Measurements from ENCODE around the gene ZSWIM2.
"Not testable (repeated sequence)": the region's sequence is repeated elsewhere in the genome, so short reads cannot be mapped to it uniquely, and the experiment has no call there.

The ZSWIM2 gene, protein sequence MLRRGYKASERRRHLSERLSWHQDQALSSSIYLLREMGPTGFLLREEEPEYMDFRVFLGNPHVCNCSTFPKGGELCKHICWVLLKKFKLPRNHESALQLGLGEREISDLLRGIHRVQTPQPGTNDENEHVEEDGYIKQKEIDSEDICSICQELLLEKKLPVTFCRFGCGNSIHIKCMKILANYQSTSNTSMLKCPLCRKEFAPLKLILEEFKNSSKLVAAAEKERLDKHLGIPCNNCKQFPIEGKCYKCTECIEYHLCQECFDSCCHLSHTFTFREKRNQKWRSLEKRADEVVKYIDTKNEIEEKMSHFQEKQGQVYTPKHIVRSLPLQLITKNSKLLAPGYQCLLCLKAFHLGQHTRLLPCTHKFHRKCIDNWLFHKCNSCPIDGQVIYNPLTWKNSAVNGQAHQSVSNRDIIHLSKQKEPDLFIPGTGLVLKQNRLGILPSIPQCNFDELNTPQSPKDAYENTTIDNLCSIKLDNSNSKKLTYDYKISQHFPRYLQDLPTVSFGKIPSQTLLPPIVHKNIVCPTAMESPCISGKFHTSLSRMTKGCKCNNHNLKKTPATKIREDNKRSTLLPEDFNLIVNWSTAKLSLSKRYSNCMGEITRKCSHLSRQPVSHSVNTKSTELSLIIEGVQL

DNA sequence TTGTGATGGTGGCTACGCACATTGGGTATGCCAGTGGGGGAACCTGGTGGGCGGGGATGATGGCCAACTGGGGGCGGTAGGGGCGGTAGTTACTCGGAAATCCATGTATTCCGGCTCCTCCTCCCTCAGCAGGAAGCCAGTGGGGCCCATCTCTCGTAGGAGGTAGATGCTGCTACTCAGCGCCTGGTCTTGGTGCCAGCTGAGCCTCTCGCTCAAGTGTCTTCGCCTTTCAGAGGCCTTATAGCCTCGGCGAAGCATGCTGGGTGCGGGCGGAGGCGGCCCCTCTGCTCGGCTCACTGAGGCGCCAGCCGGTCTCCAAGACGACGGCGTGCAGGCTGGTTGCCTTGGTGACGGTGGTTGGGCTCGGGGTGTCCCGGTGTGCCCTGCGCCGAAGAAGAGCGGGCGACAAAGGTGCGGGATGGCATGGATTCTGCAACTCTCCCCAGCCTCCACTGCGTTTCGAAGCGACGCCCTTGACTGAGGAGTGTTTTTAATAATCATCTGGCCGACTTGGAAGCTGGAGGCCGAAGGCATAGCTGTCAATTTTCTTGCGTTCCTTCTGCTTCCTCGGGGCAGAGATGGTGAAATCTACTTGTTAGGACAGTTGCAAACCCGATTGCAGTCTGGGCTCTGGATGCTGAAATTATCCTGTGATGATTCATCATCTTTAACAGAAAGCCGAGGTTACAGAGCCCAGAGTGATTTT is at the start of gene ZSWIM2:
ZSWIM2 (minus strand) TSS at position 298 of the 706 bp plus-strand sequence; CDS start at position 258, 40 bp downstream.
- no peak for DNase-seq

DNA sequence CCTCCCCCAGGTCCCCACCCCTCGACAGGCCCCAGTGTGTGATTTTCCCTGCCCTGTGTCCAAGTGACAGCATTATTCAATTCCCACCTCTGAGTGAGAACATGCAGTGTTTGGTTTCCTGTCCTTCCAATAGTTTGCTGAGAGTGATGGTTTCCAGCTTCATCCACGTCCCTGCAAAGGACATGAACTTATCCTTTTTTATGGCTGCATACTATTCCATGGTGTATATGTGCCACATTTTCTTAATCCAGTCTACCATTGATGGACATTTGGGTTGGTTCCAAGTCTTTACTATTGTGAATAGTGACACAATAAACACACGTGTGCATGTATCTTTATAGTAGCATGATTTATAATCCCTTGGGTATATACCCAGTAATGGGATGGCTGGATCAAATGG is 47.2 kb upstream of the ZSWIM2 start:
- not testable (repeated sequence) for DNase-seq

DNA sequence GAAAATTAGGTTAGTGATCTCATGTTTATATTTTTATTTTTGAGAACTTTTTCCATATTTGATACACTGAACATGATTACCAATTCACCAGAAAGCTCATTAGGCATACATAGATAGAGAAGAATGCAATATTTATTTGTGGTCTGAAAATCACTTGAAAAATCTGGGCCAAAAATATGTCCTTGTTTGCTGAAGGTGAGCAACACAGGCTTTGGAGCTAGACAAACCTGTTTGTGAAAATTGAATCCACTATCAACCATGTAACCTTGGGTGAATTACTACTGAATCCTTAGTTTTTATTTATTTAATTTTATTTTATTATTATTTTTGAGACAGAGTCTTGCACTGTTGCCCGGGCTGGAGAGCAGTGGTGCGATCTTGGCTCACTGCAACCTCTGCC is 46.5 kb upstream of the ZSWIM2 start:
- no peak for DNase-seq

DNA sequence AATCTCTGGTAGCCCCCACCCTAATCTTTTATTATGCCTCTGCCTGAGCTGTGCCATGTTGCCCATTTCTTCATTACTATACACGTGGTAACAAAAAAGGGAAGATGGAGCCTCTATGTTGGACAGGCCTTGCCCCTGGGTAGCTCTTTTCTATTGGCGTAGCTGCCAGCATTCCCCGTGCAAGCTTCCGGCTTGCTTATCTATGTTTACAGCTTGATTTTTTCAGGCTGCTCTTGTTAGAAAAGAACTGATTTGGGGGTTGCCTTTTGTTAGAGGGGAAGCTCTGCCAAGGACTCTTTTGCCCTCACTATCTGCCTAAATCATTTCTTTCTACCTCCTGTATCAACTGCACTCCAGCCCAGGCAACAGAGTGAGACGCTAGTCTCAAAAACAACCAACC is 45.5 kb upstream of the ZSWIM2 start:
- DNase-seq = no peak

DNA sequence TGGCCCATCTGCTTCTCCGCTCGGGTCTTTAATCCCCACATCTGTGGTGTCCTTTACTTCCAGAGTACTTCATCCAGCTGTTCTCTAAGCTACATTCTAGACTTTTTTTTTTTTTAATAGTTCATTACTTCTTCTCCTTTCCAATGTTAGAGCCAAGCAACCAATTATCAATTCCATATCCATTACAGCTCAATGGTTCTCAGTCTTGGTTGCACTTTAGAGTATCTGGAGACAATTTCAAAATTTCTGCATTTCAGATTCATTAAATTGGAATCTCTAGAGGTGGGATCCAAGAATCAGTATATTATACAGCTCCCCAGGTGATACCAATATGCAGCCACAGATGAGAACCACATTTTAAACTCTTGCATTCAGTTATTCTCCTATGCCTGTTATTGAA is 43.9 kb upstream of the ZSWIM2 start:
- DNase-seq = no peak

DNA sequence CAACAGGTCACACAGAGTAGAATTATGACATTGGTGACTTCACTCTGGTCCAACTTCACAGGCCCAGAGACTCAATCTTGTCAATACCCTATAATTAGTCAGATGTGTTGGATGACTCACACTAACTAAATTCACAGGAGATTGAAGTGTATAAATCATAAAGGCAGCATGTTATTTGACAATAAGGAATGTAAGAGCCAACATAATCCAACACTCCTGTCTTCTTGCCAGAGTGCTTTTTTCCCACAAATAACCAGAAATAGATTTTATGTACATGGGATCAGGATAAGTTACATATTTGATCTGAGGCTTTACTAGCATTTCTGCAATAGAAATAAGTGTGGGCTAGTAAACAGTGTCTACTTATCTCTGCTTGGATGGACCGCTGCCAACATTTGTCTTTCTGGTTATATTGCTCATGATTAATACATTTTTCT is 42.2 kb upstream of the ZSWIM2 start:
- DNase-seq = no peak

DNA sequence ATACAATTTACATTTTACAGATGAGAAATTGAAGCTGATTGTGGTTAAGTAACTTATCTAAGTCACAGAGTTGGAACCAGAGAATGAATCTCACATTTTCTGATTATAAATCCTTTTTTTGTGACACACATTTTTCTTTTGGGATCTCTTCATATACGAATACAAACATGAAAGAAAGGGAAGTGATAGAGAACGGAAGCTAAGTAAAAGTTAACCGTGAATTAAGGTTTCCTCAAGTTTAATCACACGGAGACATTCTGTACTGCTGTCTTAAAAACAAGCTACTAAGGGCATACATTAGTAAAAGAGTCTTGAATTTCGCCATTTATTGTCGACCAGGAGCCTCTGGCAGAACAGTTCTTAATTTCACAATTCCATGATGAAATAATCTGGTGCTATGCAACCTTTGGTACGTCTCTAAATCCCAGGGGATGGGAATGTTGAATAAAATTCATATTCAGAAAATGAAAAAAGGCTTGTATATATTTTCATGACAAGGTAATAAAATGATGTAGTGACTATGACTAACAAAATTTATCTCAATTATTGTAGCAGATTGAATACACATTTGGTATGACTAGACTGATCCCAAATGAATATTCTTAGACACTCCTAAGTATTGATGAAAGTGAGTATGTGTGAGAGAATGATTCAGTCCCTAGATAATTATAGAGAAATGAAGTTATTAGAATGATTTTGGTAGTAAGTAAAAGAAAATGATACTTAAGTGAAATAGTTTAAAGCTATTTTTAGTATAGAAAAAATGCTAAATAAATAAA is 40.3 kb upstream of the ZSWIM2 start:
- no peak for DNase-seq

DNA sequence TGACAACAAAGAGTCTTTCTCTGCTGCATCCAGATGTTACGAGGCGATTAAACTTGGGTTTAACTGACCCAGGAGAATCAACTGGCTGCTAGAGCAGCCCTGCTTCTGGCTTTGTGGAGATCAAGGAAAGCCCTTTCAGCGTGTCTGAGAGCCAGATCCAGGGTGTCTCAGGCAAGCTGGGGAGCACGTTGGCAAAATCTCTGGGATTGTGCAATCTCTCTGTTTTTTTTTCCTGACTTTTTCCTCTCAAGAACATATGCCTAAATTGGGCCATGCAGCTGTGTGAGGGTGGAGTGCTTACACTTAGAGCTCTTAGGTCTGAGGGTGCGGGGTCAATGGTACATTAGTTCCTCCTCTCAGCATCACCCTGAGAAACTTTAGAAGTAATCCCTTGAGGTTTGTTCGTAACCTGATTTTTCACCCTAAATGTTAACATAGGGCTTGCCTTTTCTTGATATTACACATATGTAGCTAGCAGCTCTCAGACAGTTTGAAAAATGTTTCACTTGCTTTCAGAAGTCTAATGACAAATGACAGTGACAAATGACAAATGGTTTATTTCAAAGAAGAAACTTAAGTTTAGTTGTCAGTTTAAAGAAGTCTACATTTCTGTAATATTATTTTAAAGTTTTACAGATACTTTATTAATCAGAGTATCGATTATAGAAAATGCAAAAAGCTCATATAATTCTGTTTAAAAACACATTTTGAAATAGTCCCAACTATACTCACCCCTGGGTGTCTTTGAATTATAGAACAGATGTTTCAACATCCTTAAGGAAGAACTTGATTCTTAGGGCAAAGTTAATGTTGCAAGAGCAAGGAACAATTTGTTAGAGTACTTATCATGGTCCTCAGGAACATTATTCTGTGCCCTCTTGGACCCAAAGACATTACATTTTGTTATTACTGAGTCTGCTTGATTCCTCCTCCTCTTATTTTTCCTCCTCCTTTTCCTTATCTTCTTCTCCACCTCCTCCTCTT is 38.4 kb upstream of the ZSWIM2 start:
- no peak for DNase-seq

DNA sequence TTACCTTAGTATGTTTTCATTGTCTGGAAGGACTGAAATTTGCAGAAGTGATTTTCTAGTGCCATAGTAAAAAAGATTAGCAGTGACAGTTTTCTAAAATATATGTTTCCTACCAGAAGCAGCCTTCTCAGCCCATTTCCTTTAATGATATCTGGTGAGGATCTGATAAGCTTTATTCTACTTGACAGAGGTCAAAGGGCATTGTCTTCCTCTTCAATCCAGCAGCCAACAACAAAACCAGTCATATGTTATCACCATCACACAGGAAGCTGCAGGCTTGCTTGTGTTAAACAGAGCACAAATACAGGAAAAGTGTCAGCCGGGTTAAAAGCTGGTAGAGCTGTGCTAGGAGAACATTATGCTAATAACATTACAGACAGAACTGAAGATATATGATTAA is 35.6 kb upstream of the ZSWIM2 start:
- DNase-seq = no peak

DNA sequence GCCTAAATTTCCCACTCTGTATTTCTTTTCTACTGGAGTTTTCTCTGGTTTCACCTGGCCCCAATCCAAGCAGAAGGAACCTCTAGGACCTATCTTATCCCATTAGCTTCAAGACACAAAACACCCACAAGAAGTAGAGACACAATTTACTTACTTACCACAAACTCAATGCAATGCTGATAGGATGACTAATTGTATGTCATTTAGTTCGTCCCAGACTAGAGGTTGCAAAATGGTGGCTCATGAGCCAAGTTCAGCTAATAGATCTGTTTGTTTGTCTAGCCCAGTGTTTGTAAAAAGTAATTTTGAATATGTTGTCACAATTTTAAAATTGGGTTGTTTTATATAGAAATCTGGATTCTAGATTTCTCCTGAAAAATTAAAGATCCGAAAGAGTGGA is 34.7 kb upstream of the ZSWIM2 start:
- DNase-seq = no peak

DNA sequence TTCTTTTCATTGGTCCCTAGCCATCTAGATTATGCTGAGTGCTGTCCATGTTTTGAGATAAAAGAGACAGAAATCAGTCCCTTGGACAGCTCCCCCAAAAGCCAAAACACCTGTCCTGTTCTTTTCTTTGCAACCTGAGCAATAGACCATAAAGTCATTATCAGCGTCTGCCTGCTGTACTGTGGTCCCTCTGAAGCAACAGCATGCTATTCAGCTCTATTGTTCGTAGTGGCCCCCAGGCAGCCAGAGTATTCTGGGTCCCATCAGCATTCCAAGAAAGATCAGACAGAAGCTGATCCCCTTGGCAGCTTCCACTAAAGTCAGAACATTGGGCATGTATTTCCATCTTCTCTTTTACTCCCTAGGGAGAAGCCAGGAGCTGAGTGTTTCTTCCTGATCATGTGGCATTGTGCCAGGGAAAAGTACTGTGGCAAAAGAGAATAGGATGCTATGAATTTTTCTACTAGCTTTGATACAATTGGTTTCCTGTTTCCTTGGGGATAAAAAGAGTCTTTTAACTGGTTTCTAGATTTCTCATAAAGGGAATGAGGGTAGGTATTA is 33.6 kb upstream of the ZSWIM2 start:
- no peak for DNase-seq

DNA sequence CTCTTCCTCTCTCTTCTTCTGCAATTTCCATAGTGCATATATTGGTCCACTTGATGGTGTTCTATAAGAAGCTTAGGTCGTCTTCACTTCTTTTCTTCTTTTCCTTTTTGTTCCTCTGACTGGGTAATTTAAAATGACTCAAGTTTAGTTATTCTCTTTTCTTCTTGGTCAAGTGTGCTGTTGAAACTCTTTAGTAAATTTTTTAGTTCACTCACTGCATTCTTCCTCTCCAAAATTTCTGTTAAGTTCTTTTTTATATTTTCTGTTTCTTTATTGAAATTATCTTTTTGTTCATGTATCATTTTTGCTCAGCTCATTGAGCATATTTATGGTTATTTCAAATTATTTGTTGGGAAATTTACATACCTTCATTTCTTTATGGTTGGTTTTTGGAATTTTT is 32.7 kb upstream of the ZSWIM2 start:
- DNase-seq = no peak

DNA sequence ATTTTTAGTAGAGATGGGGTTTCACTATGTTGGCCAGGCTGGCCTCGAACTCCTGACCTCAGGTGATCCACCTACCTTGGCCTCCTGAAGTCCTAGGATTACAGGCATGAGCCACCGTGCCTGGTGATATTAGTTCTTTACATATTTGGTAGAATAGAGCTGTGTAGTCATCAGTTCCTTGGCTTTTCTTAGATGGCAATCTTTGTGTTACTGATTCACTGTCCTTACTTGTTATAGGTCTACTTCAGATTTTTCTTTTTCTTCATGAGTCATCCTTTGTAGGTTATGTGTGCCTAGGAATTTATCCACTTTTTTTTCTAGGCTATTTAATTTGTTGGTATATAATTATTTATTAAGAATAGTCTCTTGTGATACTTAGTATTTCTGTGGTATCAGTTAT is 30.3 kb upstream of the ZSWIM2 start:
- no peak for DNase-seq

DNA sequence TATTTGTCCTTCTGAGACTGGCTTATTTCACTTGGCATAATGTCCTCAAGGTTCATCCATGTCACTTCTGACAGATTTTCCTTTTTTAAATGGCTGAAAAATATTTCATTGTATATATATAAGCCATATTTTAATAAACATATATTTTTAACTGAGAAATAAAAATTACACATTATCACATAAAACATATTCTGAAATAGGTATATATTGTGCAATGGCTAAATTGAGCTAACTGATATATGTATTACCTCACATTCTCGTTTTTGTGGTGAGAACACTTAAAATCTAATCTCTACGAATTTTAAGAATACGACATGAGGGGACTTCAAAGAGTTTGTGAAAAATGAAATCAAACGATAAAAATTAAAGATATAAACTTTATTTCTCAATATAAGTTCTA is 25.7 kb upstream of the ZSWIM2 start:
- no peak for DNase-seq

DNA sequence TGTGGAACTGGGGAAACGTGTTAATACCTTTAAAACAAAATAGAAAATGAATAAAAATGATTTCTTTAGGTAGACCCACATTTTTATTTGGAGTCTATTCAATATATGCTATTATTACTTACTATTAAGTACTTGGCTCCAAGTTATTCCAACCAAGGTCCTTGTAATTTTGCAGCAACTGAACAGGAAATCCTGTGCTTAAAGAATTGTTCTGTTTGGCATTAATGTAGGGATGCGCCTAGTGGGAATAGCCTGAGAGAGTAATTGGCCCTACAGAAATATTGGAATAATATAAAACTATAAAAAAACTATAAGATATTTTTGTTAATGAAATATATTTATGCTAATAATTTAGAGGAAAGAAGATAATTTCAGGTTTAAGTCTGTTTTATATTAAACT is 22.9 kb upstream of the ZSWIM2 start:
- no peak for DNase-seq

DNA sequence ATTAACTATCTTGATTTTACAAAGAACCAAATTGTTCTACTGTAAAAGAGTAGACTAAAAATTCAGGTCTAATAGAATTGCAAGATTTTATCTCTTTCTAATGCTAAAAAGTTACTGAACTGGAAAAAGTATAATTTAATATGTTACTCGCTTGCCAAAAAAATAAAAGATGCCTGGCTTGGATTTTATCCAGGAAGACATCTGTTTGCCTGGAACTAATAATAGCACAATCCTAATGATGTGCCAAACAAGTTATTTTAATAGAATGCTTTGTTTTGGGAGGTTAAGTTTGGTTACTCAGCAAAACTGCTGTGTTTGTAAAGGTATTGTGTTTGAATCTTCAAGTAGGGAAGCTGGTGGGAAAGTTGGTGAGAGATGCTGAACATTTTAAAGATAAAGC is 19.4 kb upstream of the ZSWIM2 start:
- no peak for DNase-seq

DNA sequence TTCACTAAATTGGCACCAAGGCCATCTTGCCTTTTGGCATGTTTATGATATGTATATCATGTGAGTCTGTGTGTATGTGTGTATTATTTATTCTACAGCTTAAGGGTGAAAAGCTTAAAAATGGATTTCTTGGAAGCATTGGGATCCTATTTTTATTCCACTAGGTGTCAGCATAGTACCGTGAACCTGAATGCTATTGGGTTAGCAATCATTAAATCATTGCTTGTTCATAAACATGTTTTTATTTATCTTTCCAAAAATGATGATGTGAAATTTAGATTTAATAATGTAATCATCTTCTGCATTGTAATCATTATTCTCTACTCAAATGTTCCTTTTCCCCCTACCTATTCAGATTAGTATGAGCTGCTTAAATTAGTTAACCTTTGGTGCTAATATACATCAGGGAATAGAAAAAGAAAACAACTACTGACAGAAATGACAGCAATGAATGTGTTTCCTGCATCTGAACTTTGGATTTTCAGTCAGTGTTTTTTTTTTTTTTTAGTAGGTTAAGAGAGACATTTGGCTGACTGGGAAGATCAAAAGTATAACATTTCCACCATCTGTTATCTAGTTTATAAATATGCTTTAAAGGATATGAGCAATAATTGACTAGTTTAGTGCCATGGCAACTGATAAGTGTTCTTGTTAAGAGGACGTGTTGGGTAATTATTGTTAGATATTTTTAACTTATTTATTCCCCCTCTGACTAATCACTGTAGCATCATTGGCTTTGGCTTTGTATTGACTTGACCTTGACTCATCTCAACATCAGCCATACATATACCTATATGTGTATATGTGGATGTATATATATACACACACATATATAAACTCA is 14.1 kb upstream of the ZSWIM2 start:
- DNase-seq = no peak

DNA sequence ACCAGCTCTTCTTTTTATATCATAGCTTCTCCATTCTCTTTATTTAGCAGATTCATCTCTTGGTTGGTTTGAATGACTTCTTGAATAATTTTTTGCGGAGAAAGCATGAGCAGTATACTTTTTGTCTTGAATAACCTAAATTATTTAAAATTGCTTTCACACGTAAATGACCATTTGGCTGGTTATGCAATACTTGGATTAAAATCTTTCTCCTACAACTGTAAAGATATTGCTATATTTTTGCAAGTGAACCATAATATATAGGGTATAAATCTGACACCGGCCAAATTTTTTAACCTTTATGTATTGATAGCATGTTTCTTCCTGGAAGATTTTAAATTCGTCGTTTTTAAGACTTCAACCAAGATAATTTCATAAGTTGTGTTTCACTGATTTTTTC is 6.2 kb upstream of the ZSWIM2 start:
- DNase-seq = no peak

DNA sequence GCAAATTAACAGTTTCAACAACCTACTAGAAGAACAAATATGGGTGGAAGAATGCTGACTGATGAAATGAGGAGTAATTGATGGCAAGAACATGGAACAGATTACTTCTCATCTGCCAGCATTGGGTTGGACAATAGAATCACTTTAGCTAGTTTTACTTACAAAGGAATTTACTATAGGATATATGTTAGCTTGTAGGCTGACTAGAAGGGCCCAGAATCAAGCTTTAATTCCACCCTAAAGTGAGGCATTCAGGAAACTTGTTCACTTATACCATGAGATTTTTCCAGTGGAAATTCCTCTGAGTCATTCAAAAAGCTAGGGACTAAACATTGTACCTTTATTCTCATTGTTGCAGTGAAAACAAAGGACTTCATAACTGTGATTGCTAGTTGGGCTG is 5.0 kb upstream of the ZSWIM2 start:
- DNase-seq = no peak

DNA sequence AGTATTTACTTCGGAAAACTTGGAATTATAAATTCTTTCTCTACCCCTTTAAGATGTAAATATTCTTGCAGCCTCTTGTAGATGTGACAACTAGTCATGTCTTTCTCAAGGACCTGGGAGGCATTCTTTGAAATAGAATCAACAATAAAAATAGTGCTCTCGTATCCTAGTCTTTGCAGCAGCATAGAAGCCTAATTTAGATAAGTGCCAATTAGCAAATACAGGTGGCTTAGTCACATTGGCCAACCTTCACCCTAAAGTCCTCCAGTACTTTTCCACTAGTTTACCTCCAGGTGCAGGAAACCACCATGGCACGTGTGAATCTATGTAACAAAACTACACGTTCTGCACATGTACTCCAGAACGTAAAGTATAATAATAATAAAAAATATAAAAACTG is 3.5 kb upstream of the ZSWIM2 start:
- DNase-seq = no peak

DNA sequence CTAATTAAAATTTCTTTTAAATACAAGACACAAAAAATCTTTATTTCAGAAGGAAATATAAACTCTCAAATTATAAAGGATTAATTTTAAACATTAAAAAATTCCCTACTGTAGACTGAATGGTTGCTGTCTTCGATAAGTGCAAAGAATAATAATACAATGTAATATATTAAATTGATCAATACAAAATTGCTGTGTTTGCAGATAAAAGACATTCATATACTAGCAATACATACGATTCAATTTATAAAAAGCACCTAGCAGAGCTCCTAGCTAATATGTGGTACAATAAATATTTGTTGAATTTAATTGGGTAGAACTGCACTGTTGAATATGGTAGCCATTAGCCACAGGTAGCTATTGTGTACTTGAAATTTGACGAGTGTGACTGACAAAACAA is 6.6 kb downstream of the ZSWIM2 start:
- DNase-seq = no peak

Measured in 8988T (cell line).